Hepatocyte (in vitro differentiated cells): ENCODE data around the gene ZNF207.

Experiments used
- EZH2 ChIP-seq: fragments of 200-600 bp; sonication (generic); IDR thresholded peaks from 2 replicates; pipeline ENCODE4 v1.6.1; 2016; ENCODE audit warnings: antibody characterized with exemption, mild to moderate bottlenecking, borderline replicate concordance
- EZH2phosphoT487 ChIP-seq: fragments of 200-600 bp; sonication (generic); IDR thresholded peaks from one replicate; pipeline ENCODE4 v1.6.1; 2018; ENCODE audit warnings: antibody characterized with exemption, mild to moderate bottlenecking, low read depth, moderate library complexity; ENCODE audit not compliant: unreplicated experiment, severe bottlenecking
- TF ChIP-seq, protein P1 (sequence below): fragments of 200-600 bp; sonication (generic); IDR thresholded peaks from 2 replicates; pipeline ENCODE4 v1.5.1; 2016; ENCODE audit warnings: antibody characterized with exemption, mild to moderate bottlenecking; ENCODE audit not compliant: poor library complexity

DNA sequence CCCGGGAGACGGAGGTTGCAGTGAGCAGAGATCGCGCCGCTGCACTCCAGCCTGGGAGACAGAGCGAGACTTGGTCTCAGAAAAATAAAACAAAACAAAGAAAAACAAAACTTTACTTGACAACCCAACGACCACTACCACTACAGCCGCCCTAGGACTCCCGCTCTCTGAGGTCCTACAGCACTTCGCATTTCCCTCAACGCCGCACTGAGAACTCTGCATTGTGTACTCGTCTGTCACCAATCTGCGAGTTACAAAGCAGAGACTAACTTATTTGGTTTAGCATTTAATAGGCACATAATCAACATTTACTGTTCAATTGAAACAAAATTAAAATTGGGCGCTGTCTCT, 479 bp upstream of the ZNF207 start:
- TF ChIP-seq, protein P1, sequence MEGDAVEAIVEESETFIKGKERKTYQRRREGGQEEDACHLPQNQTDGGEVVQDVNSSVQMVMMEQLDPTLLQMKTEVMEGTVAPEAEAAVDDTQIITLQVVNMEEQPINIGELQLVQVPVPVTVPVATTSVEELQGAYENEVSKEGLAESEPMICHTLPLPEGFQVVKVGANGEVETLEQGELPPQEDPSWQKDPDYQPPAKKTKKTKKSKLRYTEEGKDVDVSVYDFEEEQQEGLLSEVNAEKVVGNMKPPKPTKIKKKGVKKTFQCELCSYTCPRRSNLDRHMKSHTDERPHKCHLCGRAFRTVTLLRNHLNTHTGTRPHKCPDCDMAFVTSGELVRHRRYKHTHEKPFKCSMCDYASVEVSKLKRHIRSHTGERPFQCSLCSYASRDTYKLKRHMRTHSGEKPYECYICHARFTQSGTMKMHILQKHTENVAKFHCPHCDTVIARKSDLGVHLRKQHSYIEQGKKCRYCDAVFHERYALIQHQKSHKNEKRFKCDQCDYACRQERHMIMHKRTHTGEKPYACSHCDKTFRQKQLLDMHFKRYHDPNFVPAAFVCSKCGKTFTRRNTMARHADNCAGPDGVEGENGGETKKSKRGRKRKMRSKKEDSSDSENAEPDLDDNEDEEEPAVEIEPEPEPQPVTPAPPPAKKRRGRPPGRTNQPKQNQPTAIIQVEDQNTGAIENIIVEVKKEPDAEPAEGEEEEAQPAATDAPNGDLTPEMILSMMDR = no peak
- no peak for TF ChIP-seq EZH2phosphoT487
- no peak for TF ChIP-seq EZH2
